ENCODE data around the gene SLC26A8. TPM values are rescaled to one million over a fixed set of nuclear protein-coding genes. Genes with fewer than 3 reads are reported as not detected.

The SLC26A8 gene
- total and polyA plus RNA-seq, 2 of the 13 experiments (the other 11 are each of a cell fraction or from before 2014, with no cell fraction given): 0.46 TPM; not detected in 1

DNA sequence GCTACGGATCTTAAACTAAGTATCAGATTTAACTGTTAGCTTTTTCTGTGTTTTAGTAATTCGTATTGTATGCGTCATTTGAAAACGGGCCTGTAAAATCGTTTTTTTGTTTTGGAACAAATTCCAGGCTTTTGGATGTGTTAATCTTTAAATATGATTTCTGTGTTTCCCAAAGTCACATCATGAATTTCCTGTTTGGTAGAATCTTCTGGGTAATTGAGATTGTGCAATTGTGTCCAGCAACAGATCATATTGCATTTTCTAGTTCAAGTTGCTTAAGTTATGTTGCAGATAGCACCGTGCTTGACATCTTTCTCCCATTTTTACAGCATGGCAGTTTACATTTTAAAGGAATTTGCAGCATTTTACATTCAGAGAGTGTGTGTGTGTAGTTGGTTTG, 5.0 kb upstream of the SLC26A8 start (continued):
- TF ChIP-seq CEBPB (IDR thresholded peaks at IDR 0.05; ENCODE audit: borderline replicate concordance, low read depth, low read length) (peak; percentile 98), ZFP41 (CRISPR knock-in tag; IDR thresholded peaks at IDR 0.05; ENCODE audit: borderline replicate concordance) (no peak), ZBTB8A (CRISPR knock-in tag; IDR thresholded peaks at IDR 0.05; ENCODE audit: borderline replicate concordance, low read depth) (no peak), LRRFIP1 (CRISPR knock-in tag; conservative IDR thresholded peaks at IDR 0.05) (no peak), KMT2B (CRISPR knock-in tag; IDR thresholded peaks at IDR 0.05) (no peak), SIX1 (CRISPR knock-in tag; IDR thresholded peaks at IDR 0.05; ENCODE audit: borderline replicate concordance) (peak; percentile 95), MBNL3 (CRISPR knock-in tag; conservative IDR thresholded peaks at IDR 0.05) (no peak), SAP130 (CRISPR knock-in tag; IDR thresholded peaks at IDR 0.05; ENCODE audit: low read depth) (peak; percentile 46; the same call in 1 of the 2 replicates), CREM (IDR thresholded peaks at IDR 0.05) (peak; percentile 22; the same call in 1 of the 2 replicates), CREM (CRISPR knock-in tag; IDR thresholded peaks at IDR 0.05) (no peak), ZNF558 (CRISPR knock-in tag; IDR thresholded peaks at IDR 0.05; ENCODE audit: borderline replicate concordance) (no peak), CREB3 (CRISPR knock-in tag; IDR thresholded peaks at IDR 0.05) (0 out of 2 replicates have a peak, but pooled peaks have one; percentile 36), AFF4 (CRISPR knock-in tag; IDR thresholded peaks at IDR 0.05) (no peak), SMAD1 (CRISPR knock-in tag; IDR thresholded peaks at IDR 0.05; ENCODE audit: borderline replicate concordance, low read depth) (no peak), MED1 (CRISPR knock-in tag; IDR thresholded peaks at IDR 0.05) (0 out of 2 replicates have a peak, but pooled peaks have one; percentile 32), ZFP1 (CRISPR knock-in tag; IDR thresholded peaks at IDR 0.05) (0 out of 2 replicates have a peak, but pooled peaks have one; percentile 33), CEBPG (CRISPR knock-in tag; IDR thresholded peaks at IDR 0.05) (peak; percentile 95)
- TF ChIP-seq, protein P1, sequence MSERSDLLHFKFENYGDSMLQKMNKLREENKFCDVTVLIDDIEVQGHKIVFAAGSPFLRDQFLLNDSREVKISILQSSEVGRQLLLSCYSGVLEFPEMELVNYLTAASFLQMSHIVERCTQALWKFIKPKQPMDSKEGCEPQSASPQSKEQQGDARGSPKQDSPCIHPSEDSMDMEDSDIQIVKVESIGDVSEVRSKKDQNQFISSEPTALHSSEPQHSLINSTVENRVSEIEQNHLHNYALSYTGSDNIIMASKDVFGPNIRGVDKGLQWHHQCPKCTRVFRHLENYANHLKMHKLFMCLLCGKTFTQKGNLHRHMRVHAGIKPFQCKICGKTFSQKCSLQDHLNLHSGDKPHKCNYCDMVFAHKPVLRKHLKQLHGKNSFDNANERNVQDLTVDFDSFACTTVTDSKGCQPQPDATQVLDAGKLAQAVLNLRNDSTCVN (CRISPR knock-in tag; IDR thresholded peaks at IDR 0.05; ENCODE audit: borderline replicate concordance): no peak
- TF ChIP-seq, protein P2, sequence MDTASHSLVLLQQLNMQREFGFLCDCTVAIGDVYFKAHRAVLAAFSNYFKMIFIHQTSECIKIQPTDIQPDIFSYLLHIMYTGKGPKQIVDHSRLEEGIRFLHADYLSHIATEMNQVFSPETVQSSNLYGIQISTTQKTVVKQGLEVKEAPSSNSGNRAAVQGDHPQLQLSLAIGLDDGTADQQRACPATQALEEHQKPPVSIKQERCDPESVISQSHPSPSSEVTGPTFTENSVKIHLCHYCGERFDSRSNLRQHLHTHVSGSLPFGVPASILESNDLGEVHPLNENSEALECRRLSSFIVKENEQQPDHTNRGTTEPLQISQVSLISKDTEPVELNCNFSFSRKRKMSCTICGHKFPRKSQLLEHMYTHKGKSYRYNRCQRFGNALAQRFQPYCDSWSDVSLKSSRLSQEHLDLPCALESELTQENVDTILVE (CRISPR knock-in tag; IDR thresholded peaks at IDR 0.05): no peak
- TF ChIP-seq, protein P3, sequence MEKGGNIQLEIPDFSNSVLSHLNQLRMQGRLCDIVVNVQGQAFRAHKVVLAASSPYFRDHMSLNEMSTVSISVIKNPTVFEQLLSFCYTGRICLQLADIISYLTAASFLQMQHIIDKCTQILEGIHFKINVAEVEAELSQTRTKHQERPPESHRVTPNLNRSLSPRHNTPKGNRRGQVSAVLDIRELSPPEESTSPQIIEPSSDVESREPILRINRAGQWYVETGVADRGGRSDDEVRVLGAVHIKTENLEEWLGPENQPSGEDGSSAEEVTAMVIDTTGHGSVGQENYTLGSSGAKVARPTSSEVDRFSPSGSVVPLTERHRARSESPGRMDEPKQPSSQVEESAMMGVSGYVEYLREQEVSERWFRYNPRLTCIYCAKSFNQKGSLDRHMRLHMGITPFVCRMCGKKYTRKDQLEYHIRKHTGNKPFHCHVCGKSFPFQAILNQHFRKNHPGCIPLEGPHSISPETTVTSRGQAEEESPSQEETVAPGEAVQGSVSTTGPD (CRISPR knock-in tag; IDR thresholded peaks at IDR 0.05): no peak
